Testis (tissue), 3 donors: ENCODE results near the gene CCKAR. TPM values are rescaled to one million over a fixed set of nuclear protein-coding genes. Genes with fewer than 3 reads are reported as not detected.

Experiments used
- DNase-seq: peaks from one replicate; pipeline ENCODE4 v3.0.0-alpha.2; 2019
- H3K27ac ChIP-seq, 2 donors: fragments of 200-600 bp; sonication (generic); one replicate each; pipeline ENCODE4 v1.5.1; 2019
- H3K27me3 ChIP-seq: fragments of 200-600 bp; sonication (generic); one replicate; pipeline ENCODE4 v1.5.1; 2019
- H3K36me3 ChIP-seq: fragments of 200-600 bp; sonication (generic); one replicate; pipeline ENCODE4 v1.5.1; 2017; ENCODE audit warnings: low read depth; ENCODE audit errors: missing control alignments
- H3K4me1 ChIP-seq: fragments of 200-600 bp; sonication (generic); one replicate; pipeline ENCODE4 v1.5.1; 2019
- H3K4me3 ChIP-seq, 2 donors: fragments of 200-600 bp; sonication (generic); one replicate each; pipeline ENCODE4 v1.5.1; 2017 to 2019
- H3K9me3 ChIP-seq: fragments of 200-600 bp; sonication (generic); one replicate; pipeline ENCODE4 v1.5.1; 2017
- CTCF ChIP-seq, 3 experiments: fragments of 450-650 bp in 2 of 3; fragments of 200-600 bp in 1 of 3; sonication (generic) in 1 of 3; IDR thresholded peaks; one replicate each; pipeline ENCODE4 v1.5.1; 2016 to 2019; ENCODE audit warnings: antibody characterized with exemption in 3 of 3, mild to moderate bottlenecking in 2 of 3, moderate library complexity in 1 of 3
- POLR2A ChIP-seq: fragments of 450-650 bp; IDR thresholded peaks from one replicate; pipeline ENCODE4 v1.6.1; 2017; ENCODE audit warnings: antibody characterized with exemption, mild to moderate bottlenecking, moderate library complexity
- WGBS, 2 donors: methylation state at CpG; one replicate each; pipeline ENCODE4 v1.1.5; 2018; 5-methylcytosine and 5-hydroxymethylcytosine counted together
- intact Hi-C: fragments of 100-400 bp; cut with DNase I; formaldehyde crosslinking; loops from one replicate; pipeline ENCODE4 v1.15.1; 2023; ENCODE audit warnings: low total_unique reads
- polyA plus RNA-seq: library from polyadenylated mRNA; stranded (reverse); fragments of 350-450 nt; fragmentation: Illumina TruSeq; extraction: RNeasy Lipid Tissue Mini Kit (QIAGEN cat#74804); gene quantifications from one replicate; pipeline ENCODE4 v1.2.3, GENCODE V29; 2014; ENCODE audit warnings: low read depth, low replicate concordance; ENCODE audit not compliant: insufficient read depth
- total RNA-seq, 2 donors: library from RNA; depleted of rRNA; stranded (reverse); fragments of >200 nt; gene quantifications; one replicate each; pipeline ENCODE4 v1.2.3, GENCODE V29; 2016

CCKAR gene
- total and polyA plus RNA-seq, 3 donors from 2014 or later = 0.56 TPM; not detected in 2

DNA sequence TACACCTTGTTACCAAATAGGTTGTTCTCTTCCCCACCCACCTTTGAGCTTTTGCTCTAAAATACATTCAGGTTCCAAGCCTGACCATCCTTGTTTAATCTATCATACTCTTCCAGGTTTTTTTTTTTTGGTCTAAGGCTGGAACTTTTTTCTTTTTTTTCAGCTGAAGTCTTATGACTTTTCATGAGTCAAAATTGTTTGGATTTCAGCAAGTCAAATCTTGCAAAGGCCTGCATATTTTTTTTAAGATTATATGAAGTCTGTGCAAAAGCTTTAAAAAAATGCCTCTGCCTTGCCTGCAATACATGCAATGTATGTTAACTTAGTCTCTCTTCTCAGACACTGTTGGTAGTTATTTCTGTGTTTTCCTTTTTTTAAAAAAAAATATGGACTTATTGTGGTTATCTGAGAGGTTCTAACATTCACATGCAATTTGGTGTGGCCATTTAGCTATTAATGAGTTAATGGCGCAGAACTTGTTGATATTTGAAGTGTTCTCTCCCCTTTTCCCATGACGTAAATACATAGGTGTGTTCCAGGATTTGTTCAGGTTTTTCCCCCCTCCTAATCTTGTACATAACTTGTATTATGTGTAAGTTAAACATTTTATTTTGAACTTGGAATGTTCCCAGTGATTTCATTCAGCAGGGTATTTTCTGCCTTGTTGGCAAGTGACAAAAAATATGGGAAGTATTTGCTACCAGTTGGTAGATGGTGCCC is 58.7 kb downstream of the CCKAR start:
- intact Hi-C loops = no loop called here
- Histone ChIP-seq H3K4me3 (no peak overlapping the region), H3K4me1 (no peaks in the 10 kb centered on the region), H3K27ac (no peak overlapping the region), H3K36me3 (no peaks in the 10 kb centered on the region), H3K27me3 (no peaks in the 10 kb centered on the region), H3K9me3 (no peaks in the 10 kb centered on the region)
- 90 to 92% methylated on average over 2 of the region's 2 CpGs for WGBS, 2 donors
- no peak for TF ChIP-seq CTCF (IDR thresholded peaks at IDR 0.05)
- TF ChIP-seq POLR2A = no peak
- DNase-seq = no peak

Other genes starting within 250 kb of the CCKAR start
- gene RBPJ, start 169.5 kb downstream of the CCKAR start, total RNA-seq = 10 to 100 TPM; 57.7 to 75.8 TPM
- 71.6 TPM for gene RBPJ, start 169.5 kb downstream of the CCKAR start, polyA plus RNA-seq
- 10 to 100 TPM; 13.9 to 20.2 TPM for gene TBC1D19, start 93.6 kb upstream of the CCKAR start, total RNA-seq
- gene TBC1D19, start 93.6 kb upstream of the CCKAR start, polyA plus RNA-seq = 5.7 TPM